Sigmoid colon (tissue), 4 donors: ENCODE measurements around the gene TMEM89.

Experiments
- CTCF ChIP-seq, 4 experiments: fragments of 450-650 bp in 3 of 4; fragments of 200-600 bp in 1 of 4; IDR thresholded peaks; one replicate each; pipeline ENCODE4 v1.5.1; 2016 to 2019; ENCODE audit warnings: antibody characterized with exemption in 4 of 4, mild to moderate bottlenecking in 3 of 4, moderate library complexity in 2 of 4
- EP300 ChIP-seq, 4 donors: sonication (generic); formaldehyde crosslinking; IDR thresholded peaks; one replicate each; pipeline ENCODE4 v1.6.1; 2017; ENCODE audit warnings: antibody characterized with exemption in 4 of 4
- POLR2A ChIP-seq, 2 donors: fragments of 450-650 bp; IDR thresholded peaks; one replicate each; pipeline ENCODE4 v1.6.1; 2016; ENCODE audit warnings: antibody characterized with exemption in 2 of 2, mild to moderate bottlenecking in 2 of 2, moderate library complexity in 2 of 2
- POLR2AphosphoS5 ChIP-seq, 4 donors: sonication (generic); formaldehyde crosslinking; IDR thresholded peaks; one replicate each; pipeline ENCODE4 v1.6.1; 2017; ENCODE audit warnings: antibody characterized with exemption in 4 of 4

GRCh38 chr3:48571938-48572337 is 49.6 kb downstream of the TMEM89 start:
- TF ChIP-seq POLR2AphosphoS5 (IDR thresholded peaks at IDR 0.05) (no peak), CTCF (IDR thresholded peaks at IDR 0.05) (no peak), EP300 (IDR thresholded peaks at IDR 0.05) (no peak), POLR2A (IDR thresholded peaks at IDR 0.05) (no peak)
